HL-60 (cell line): ENCODE measurements around the gene MVK.

Source experiments
- DNase-seq, 2 experiments: peaks; one replicate each; pipeline ENCODE4 v3.0.0-alpha.2; 2010 to 2020; ENCODE audit warnings: low read depth in 1 of 2, low spot score in 1 of 2
- H3K27ac ChIP-seq: fragments of 250-450 bp; sonication (Bioruptor Pico); replicated peaks from 2 replicates; pipeline ENCODE4 v1.5.1; 2020; ENCODE audit warnings: mild to moderate bottlenecking, moderate library complexity
- H3K27me3 ChIP-seq: fragments of 250-450 bp; sonication (Bioruptor Pico); 2 replicates; pipeline ENCODE4 v1.5.1; 2021; ENCODE audit warnings: mild to moderate bottlenecking, moderate library complexity; ENCODE audit not compliant: insufficient read depth, poor library complexity, severe bottlenecking
- H3K4me3 ChIP-seq: replicated peaks from 2 replicates; pipeline ENCODE4 v1.5.1; 2011; ENCODE audit warnings: mild to moderate bottlenecking, control low read depth, low read length; ENCODE audit not compliant: insufficient read depth
- GABPA ChIP-seq: IDR thresholded peaks from 2 replicates; pipeline ENCODE4 v1.6.1; 2012; ENCODE audit warnings: low read depth
- POLR2AphosphoS5 ChIP-seq: IDR thresholded peaks from 2 replicates; pipeline ENCODE4 v1.6.1; 2012; ENCODE audit warnings: low read depth
- SPI1 ChIP-seq: IDR thresholded peaks from 2 replicates; pipeline ENCODE4 v1.6.1; 2012; ENCODE audit warnings: low read depth, mild to moderate bottlenecking, borderline replicate concordance
- TF ChIP-seq, protein P1 (sequence below): IDR thresholded peaks from one replicate; pipeline ENCODE4 v1.5.1; 2011; ENCODE audit warnings: low read length, control low read depth, inconsistent platforms; ENCODE audit not compliant: insufficient read depth
- TF ChIP-seq, protein P2 (sequence below): IDR thresholded peaks from 2 replicates; pipeline ENCODE4 v1.6.1; 2012; ENCODE audit warnings: low read depth; ENCODE audit not compliant: insufficient replicate concordance

Gene MVK

DNA sequence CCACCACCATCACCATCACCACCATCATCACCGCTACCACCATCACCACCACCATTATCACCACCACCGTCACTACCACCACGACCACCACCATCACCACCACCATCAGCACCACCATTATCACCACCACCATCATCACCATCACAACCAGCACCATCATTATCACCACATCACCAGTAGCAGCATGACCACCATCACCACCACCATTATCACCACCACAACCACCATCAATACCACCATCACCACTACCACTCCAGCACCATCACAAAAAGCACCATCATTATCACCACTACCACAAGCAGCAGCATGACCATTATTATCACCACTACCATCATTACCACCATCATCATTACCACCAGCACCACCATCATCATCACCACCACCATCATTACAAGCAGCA is 62.1 kb downstream of the MVK start:
- Histone ChIP-seq H3K4me3 (no peak overlapping the region), H3K27me3 (no peaks in the 10 kb centered on the region), H3K27ac (no peak overlapping the region)
- TF ChIP-seq, protein P1, sequence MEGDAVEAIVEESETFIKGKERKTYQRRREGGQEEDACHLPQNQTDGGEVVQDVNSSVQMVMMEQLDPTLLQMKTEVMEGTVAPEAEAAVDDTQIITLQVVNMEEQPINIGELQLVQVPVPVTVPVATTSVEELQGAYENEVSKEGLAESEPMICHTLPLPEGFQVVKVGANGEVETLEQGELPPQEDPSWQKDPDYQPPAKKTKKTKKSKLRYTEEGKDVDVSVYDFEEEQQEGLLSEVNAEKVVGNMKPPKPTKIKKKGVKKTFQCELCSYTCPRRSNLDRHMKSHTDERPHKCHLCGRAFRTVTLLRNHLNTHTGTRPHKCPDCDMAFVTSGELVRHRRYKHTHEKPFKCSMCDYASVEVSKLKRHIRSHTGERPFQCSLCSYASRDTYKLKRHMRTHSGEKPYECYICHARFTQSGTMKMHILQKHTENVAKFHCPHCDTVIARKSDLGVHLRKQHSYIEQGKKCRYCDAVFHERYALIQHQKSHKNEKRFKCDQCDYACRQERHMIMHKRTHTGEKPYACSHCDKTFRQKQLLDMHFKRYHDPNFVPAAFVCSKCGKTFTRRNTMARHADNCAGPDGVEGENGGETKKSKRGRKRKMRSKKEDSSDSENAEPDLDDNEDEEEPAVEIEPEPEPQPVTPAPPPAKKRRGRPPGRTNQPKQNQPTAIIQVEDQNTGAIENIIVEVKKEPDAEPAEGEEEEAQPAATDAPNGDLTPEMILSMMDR, result no peak
- TF ChIP-seq POLR2AphosphoS5, result no peak
- no peak for TF ChIP-seq GABPA
- TF ChIP-seq SPI1, result no peak
- TF ChIP-seq, protein P2, sequence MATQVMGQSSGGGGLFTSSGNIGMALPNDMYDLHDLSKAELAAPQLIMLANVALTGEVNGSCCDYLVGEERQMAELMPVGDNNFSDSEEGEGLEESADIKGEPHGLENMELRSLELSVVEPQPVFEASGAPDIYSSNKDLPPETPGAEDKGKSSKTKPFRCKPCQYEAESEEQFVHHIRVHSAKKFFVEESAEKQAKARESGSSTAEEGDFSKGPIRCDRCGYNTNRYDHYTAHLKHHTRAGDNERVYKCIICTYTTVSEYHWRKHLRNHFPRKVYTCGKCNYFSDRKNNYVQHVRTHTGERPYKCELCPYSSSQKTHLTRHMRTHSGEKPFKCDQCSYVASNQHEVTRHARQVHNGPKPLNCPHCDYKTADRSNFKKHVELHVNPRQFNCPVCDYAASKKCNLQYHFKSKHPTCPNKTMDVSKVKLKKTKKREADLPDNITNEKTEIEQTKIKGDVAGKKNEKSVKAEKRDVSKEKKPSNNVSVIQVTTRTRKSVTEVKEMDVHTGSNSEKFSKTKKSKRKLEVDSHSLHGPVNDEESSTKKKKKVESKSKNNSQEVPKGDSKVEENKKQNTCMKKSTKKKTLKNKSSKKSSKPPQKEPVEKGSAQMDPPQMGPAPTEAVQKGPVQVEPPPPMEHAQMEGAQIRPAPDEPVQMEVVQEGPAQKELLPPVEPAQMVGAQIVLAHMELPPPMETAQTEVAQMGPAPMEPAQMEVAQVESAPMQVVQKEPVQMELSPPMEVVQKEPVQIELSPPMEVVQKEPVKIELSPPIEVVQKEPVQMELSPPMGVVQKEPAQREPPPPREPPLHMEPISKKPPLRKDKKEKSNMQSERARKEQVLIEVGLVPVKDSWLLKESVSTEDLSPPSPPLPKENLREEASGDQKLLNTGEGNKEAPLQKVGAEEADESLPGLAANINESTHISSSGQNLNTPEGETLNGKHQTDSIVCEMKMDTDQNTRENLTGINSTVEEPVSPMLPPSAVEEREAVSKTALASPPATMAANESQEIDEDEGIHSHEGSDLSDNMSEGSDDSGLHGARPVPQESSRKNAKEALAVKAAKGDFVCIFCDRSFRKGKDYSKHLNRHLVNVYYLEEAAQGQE, result no peak
- DNase-seq, result no peak

DNA sequence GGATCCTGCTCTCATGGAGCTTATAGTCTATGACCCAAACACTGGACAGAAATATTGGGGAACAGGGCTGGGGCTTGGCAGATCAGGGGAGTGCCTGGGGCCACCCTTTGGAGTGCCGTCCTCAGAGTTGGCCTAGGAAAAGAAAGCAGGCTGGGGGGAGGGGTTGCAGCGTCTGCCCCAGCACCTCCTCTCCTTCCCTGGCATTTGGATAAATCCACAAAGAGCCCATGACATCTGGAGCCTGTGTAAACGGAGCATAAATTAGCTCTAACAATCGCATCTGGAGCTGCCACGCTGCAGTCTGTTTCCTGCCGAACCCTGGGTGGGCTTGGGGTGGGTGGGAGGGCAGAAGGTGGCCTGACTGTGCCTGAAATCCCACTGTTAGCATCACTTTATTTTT is 63.8 kb downstream of the MVK start:
- no peak for DNase-seq
- TF ChIP-seq POLR2AphosphoS5, result no peak
- TF ChIP-seq, protein P1, result no peak
- TF ChIP-seq GABPA, result no peak
- TF ChIP-seq, protein P2, result no peak
- no peak for TF ChIP-seq SPI1
- Histone ChIP-seq H3K4me3 (no peak overlapping the region), H3K27me3 (no peaks in the 10 kb centered on the region), H3K27ac (no peak overlapping the region)

DNA sequence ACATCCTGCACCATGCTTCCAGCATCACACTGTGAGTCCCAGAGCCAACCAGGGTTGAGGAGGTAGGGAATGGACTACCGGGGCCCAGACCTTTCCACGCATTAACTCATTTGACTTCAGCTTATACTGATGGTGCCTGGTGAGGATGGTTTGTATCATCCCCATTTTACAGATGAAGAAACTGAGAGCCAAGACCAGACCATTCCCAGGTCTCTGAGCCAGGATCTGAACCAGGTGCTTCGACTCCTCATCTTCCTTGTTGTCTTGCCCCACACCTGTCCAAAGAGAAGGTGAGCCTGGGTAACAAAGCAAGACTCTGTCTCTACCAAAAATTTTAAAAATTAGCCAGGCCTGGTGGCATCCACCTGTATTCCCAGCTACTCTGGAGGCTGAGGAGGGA is 64.4 kb downstream of the MVK start:
- TF ChIP-seq, protein P2, result no peak
- TF ChIP-seq GABPA, result no peak
- no peak for TF ChIP-seq POLR2AphosphoS5
- TF ChIP-seq SPI1, result no peak
- TF ChIP-seq, protein P1, result no peak
- Histone ChIP-seq H3K27me3 (no peaks in the 10 kb centered on the region), H3K4me3 (no peak overlapping the region), H3K27ac (no peak overlapping the region)
- no peak for DNase-seq
